Trophoblast cell (in vitro differentiated cells and primary cell): ENCODE results near the gene RNF39.

Source experiments
- DNase-seq, 2 donors: peaks; one replicate each; pipeline ENCODE4 v3.0.0-alpha.2; 2016
- H2AFZ ChIP-seq: 2 replicates; pipeline ENCODE4 v1.6.1; 2013; ENCODE audit warnings: low read length, moderate library complexity, mild to moderate bottlenecking; ENCODE audit not compliant: insufficient read depth, poor library complexity
- H2AK5ac ChIP-seq: 2 replicates; pipeline ENCODE4 v1.6.1; 2013; ENCODE audit warnings: mild to moderate bottlenecking, low read length
- H2BK120ac ChIP-seq: 2 replicates; pipeline ENCODE4 v1.6.1; 2013; ENCODE audit warnings: low read length, mild to moderate bottlenecking, moderate library complexity; ENCODE audit not compliant: insufficient read depth, poor library complexity
- H2BK12ac ChIP-seq: 2 replicates; pipeline ENCODE4 v1.6.1; 2013; ENCODE audit warnings: mild to moderate bottlenecking, low read length, moderate library complexity
- H2BK5ac ChIP-seq: 2 replicates; pipeline ENCODE4 v1.6.1; 2013; ENCODE audit warnings: low read length, low read depth, moderate library complexity, mild to moderate bottlenecking; ENCODE audit not compliant: poor library complexity
- H3K14ac ChIP-seq: 2 replicates; pipeline ENCODE4 v1.6.1; 2013; ENCODE audit warnings: mild to moderate bottlenecking, low read length
- H3K18ac ChIP-seq: 2 replicates; pipeline ENCODE4 v1.6.1; 2013; ENCODE audit warnings: mild to moderate bottlenecking, low read length
- H3K23ac ChIP-seq: 2 replicates; pipeline ENCODE4 v1.6.1; 2013; ENCODE audit warnings: low read length
- H3K27ac ChIP-seq: 2 replicates; pipeline ENCODE4 v1.5.1; 2013; ENCODE audit warnings: low read depth, mild to moderate bottlenecking, inconsistent platforms, low read length, moderate library complexity
- H3K27me3 ChIP-seq: 2 replicates; pipeline ENCODE4 v1.6.1; 2013; ENCODE audit warnings: inconsistent platforms, mild to moderate bottlenecking, low read length, moderate library complexity; ENCODE audit not compliant: insufficient read depth
- H3K36me3 ChIP-seq, 2 experiments: 1 replicate in 1 of 2; 2 replicates in 1 of 2; pipeline ENCODE4 v1.6.1; 2013; ENCODE audit warnings: low read length in 2 of 2, mild to moderate bottlenecking in 2 of 2, moderate library complexity in 1 of 2; ENCODE audit not compliant: insufficient read depth in 2 of 2, control insufficient read depth in 1 of 2
- H3K4ac ChIP-seq: 2 replicates; pipeline ENCODE4 v1.6.1; 2013; ENCODE audit warnings: low read depth, mild to moderate bottlenecking, low read length, moderate library complexity
- H3K4me1 ChIP-seq, 2 experiments: 1 replicate in 1 of 2; 2 replicates in 1 of 2; pipeline ENCODE4 v1.6.1; 2013; ENCODE audit warnings: low read length in 2 of 2, mild to moderate bottlenecking in 2 of 2, moderate library complexity in 1 of 2; ENCODE audit not compliant: insufficient read depth in 2 of 2, control insufficient read depth in 1 of 2
- H3K4me2 ChIP-seq: 2 replicates; pipeline ENCODE4 v1.6.1; 2013; ENCODE audit warnings: inconsistent platforms, mild to moderate bottlenecking, low read length, moderate library complexity
- H3K4me3 ChIP-seq: 2 replicates; pipeline ENCODE4 v1.5.1; 2013; ENCODE audit warnings: mild to moderate bottlenecking, low read depth, low read length, inconsistent platforms
- H3K79me1 ChIP-seq: one replicate; pipeline ENCODE4 v1.6.1; 2013; ENCODE audit warnings: low read length
- H3K79me2 ChIP-seq: 2 replicates; pipeline ENCODE4 v1.6.1; 2013; ENCODE audit warnings: low read length, mild to moderate bottlenecking; ENCODE audit not compliant: control insufficient read depth, insufficient read depth, poor library complexity
- H3K9ac ChIP-seq: 2 replicates; pipeline ENCODE4 v1.6.1; 2013; ENCODE audit warnings: mild to moderate bottlenecking, low read length
- H3K9me3 ChIP-seq: 2 replicates; pipeline ENCODE4 v1.6.1; 2013; ENCODE audit warnings: low read depth, mild to moderate bottlenecking, control low read depth, inconsistent platforms, low read length; ENCODE audit not compliant: insufficient read depth
- H4K12ac ChIP-seq: 2 replicates; pipeline ENCODE4 v1.6.1; 2013; ENCODE audit warnings: low read depth, mild to moderate bottlenecking, low read length, moderate library complexity
- H4K8ac ChIP-seq: 2 replicates; pipeline ENCODE4 v1.6.1; 2013; ENCODE audit warnings: low read depth, mild to moderate bottlenecking, low read length, moderate library complexity
- H4K91ac ChIP-seq: one replicate; pipeline ENCODE4 v1.6.1; 2013; ENCODE audit warnings: low read depth, mild to moderate bottlenecking, low read length, moderate library complexity
- WGBS: extraction: QIAGEN DNeasy Blood & Tissue Kit; methylation state at CpG from one replicate; pipeline ENCODE4 v1.1.7; 2013; ENCODE audit warnings: missing lambda C conversion rate; ENCODE audit not compliant: insufficient read length, insufficient coverage; ENCODE audit errors: extremely low coverage; 5-methylcytosine and 5-hydroxymethylcytosine counted together

The RNF39 gene

DNA sequence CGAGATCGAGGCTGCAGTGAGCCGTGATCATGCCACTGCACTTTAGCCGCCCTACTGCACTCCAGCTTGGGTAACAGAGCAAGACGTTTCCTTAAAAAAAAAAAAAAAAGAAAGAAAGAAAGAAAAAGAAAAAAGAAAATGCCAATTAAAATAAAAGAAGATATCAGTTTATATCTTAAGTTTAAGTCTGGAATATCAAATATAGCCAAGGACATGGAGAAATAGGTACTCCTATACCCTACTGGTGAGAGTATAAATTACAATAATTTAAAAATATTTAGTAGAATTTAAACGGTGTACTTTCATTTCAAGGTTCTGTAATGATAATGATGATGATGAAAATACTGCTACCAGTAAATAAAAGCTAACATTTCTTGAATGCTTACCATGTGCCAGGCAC, 41.2 kb upstream of the RNF39 start:
- H4K91ac ChIP-seq = no peak overlapping the region
- H3K14ac ChIP-seq = no peak overlapping the region
- no peak overlapping the region for H3K4me2 ChIP-seq
- H2BK120ac ChIP-seq = no peak overlapping the region
- DNase-seq = no peak
- no peak overlapping the region for H3K23ac ChIP-seq
- no peaks in the 10 kb centered on the region for H3K27me3 ChIP-seq
- no peak overlapping the region for H2AFZ ChIP-seq
- H3K4me1 ChIP-seq = no peaks in the 10 kb centered on the region
- H3K79me2 ChIP-seq = no peaks in the 10 kb centered on the region
- H3K4ac ChIP-seq = no peak overlapping the region
- H3K79me1 ChIP-seq = no peaks in the 10 kb centered on the region
- H4K12ac ChIP-seq = no peak overlapping the region
- no peak overlapping the region for H3K9ac ChIP-seq
- H3K9me3 ChIP-seq = no peaks in the 10 kb centered on the region
- no peaks in the 10 kb centered on the region for H3K36me3 ChIP-seq
- no CpG with 5 or more reads among the region's 6 CpGs for WGBS
- H2AK5ac ChIP-seq = no peak overlapping the region
- no peak overlapping the region for H3K4me3 ChIP-seq
- no peak overlapping the region for H3K27ac ChIP-seq
- H4K8ac ChIP-seq = no peak overlapping the region
- no peak overlapping the region for H2BK5ac ChIP-seq
- no peak overlapping the region for H2BK12ac ChIP-seq
- no peak overlapping the region for H3K18ac ChIP-seq

DNA sequence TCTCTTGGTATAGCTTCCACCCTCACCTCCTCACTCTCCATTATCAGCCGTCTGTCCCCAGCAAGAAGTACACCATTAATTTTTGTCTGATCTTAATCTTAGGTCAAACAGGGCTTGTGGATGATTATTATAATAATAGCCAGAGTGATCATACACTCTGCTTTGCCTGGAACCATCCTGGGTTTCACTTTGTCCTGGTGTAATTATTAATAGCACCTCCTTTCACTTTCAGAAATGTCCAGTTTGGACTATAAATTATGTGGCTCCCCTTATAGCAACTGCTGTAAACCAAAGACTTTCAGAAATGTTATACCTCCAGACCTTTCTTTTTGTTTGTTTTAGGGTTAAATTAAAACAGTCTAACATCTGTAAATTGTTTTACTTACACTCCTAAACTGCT, 38.3 kb upstream of the RNF39 start:
- H3K4me2 ChIP-seq = no peak overlapping the region
- no peaks in the 10 kb centered on the region for H3K36me3 ChIP-seq
- no peaks in the 10 kb centered on the region for H3K9me3 ChIP-seq
- H3K23ac ChIP-seq = no peak overlapping the region
- no peak overlapping the region for H3K4me3 ChIP-seq
- H3K79me2 ChIP-seq = no peaks in the 10 kb centered on the region
- no CpG with 5 or more reads among the region's 1 CpG for WGBS
- H2AK5ac ChIP-seq = no peak overlapping the region
- H2BK5ac ChIP-seq = no peak overlapping the region
- no peak for DNase-seq
- no peak overlapping the region for H2BK120ac ChIP-seq
- H4K8ac ChIP-seq = no peak overlapping the region
- no peak overlapping the region for H3K9ac ChIP-seq
- no peak overlapping the region for H4K12ac ChIP-seq
- no peaks in the 10 kb centered on the region for H3K27me3 ChIP-seq
- no peaks in the 10 kb centered on the region for H3K79me1 ChIP-seq
- H2BK12ac ChIP-seq = no peak overlapping the region
- H3K14ac ChIP-seq = no peak overlapping the region
- H2AFZ ChIP-seq = no peak overlapping the region
- H4K91ac ChIP-seq = no peak overlapping the region
- no peaks in the 10 kb centered on the region for H3K4me1 ChIP-seq
- H3K18ac ChIP-seq = no peak overlapping the region
- H3K4ac ChIP-seq = no peak overlapping the region
- H3K27ac ChIP-seq = no peak overlapping the region

- Histone ChIP-seq H2AK5ac (no peak within 1 kb of the TSS), H3K9me3 (no peaks in the 10 kb centered on the region), H4K8ac (no peak within 1 kb of the TSS), H3K79me2 (no peaks in the 10 kb centered on the region), H3K23ac (no peak within 1 kb of the TSS), H3K14ac (no peak within 1 kb of the TSS), H3K4me2 (no peak within 1 kb of the TSS), H2AFZ (no peak within 1 kb of the TSS), H3K79me1 (no peaks in the 10 kb centered on the region), H3K4me1 (no peaks in the 10 kb centered on the region), H2BK12ac (no peak within 1 kb of the TSS), H3K9ac (no peak within 1 kb of the TSS), H3K27ac (no peak within 1 kb of the TSS), H4K91ac (no peak within 1 kb of the TSS), H2BK120ac (no peak within 1 kb of the TSS), H3K4ac (no peak within 1 kb of the TSS), H3K18ac (no peak within 1 kb of the TSS), H3K4me3 (no peak within 1 kb of the TSS), H3K36me3 (no peaks in the 10 kb centered on the region), H4K12ac (no peak within 1 kb of the TSS), H2BK5ac (no peak within 1 kb of the TSS), H3K27me3 (no peaks in the 10 kb centered on the region)
- 100% methylated on average over 1 of the region's 3 CpGs for WGBS
- DNase-seq = no peak
These were observed 37.6 kb upstream of the RNF39 start, which contains the start of gene TRIM31 for GRCh38 chr6:30113003-30113759. TRIM31 (minus strand) TSS chr6:30113090; CDS start chr6:30112805, 285 bp downstream.

DNA sequence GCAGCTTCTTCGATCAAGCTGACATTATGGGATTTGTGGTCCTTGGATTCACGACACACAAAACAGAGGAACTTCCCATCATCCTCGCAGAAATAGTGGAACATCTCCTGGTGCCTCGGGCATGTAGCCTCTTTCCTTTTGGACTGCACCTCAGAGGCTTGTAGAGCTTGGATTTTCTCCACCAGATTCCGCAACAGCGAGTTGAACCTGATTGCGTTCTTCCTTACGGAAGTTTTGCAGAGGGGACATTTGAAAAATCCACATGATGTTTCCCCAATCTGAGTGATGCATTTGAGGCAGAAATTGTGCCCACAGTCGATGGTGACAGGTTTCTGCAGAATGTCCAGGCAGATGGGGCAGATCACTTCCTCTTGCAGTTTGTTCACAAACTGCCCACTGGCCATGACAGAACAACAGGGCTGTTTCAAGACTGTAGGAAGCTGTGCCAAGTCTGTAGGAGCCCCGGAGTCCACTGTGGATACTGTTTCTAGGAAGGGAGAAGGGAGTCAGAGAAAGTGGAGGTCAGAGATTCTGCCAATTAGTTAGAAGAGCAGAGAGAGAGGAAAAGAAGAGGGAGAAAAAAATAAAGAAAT, 36.9 kb upstream of the RNF39 start:
- no peak overlapping the region for H2BK120ac ChIP-seq
- H3K23ac ChIP-seq = no peak overlapping the region
- no peak overlapping the region for H4K8ac ChIP-seq
- no peak overlapping the region for H3K18ac ChIP-seq
- H3K36me3 ChIP-seq = no peaks in the 10 kb centered on the region
- no peak overlapping the region for H3K4me2 ChIP-seq
- H3K14ac ChIP-seq = no peak overlapping the region
- no peak overlapping the region for H3K9ac ChIP-seq
- no peak overlapping the region for H2BK5ac ChIP-seq
- no peak overlapping the region for H3K27ac ChIP-seq
- no peak overlapping the region for H2AFZ ChIP-seq
- no peak for DNase-seq
- no peak overlapping the region for H3K4ac ChIP-seq
- no peaks in the 10 kb centered on the region for H3K27me3 ChIP-seq
- no peaks in the 10 kb centered on the region for H3K79me1 ChIP-seq
- WGBS = no CpG with 5 or more reads among the region's 10 CpGs
- H3K79me2 ChIP-seq = no peaks in the 10 kb centered on the region
- no peaks in the 10 kb centered on the region for H3K4me1 ChIP-seq
- no peak overlapping the region for H4K12ac ChIP-seq
- H3K9me3 ChIP-seq = no peaks in the 10 kb centered on the region
- no peak overlapping the region for H2AK5ac ChIP-seq
- H4K91ac ChIP-seq = no peak overlapping the region
- no peak overlapping the region for H2BK12ac ChIP-seq
- H3K4me3 ChIP-seq = no peak overlapping the region
